GM21447 (cell line): ENCODE results near the gene PRDM2.
"Not testable (repeated sequence)": the region's sequence is repeated elsewhere in the genome, so short reads cannot be mapped to it uniquely, and the experiment has no call there.

ENCODE experiments used
- ATAC-seq: cut with Tn5 transposase; IDR thresholded peaks from one replicate; pipeline ENCODE4 v1.9.1; 2021; ENCODE audit not compliant: unreplicated experiment

PRDM2 gene, protein sequence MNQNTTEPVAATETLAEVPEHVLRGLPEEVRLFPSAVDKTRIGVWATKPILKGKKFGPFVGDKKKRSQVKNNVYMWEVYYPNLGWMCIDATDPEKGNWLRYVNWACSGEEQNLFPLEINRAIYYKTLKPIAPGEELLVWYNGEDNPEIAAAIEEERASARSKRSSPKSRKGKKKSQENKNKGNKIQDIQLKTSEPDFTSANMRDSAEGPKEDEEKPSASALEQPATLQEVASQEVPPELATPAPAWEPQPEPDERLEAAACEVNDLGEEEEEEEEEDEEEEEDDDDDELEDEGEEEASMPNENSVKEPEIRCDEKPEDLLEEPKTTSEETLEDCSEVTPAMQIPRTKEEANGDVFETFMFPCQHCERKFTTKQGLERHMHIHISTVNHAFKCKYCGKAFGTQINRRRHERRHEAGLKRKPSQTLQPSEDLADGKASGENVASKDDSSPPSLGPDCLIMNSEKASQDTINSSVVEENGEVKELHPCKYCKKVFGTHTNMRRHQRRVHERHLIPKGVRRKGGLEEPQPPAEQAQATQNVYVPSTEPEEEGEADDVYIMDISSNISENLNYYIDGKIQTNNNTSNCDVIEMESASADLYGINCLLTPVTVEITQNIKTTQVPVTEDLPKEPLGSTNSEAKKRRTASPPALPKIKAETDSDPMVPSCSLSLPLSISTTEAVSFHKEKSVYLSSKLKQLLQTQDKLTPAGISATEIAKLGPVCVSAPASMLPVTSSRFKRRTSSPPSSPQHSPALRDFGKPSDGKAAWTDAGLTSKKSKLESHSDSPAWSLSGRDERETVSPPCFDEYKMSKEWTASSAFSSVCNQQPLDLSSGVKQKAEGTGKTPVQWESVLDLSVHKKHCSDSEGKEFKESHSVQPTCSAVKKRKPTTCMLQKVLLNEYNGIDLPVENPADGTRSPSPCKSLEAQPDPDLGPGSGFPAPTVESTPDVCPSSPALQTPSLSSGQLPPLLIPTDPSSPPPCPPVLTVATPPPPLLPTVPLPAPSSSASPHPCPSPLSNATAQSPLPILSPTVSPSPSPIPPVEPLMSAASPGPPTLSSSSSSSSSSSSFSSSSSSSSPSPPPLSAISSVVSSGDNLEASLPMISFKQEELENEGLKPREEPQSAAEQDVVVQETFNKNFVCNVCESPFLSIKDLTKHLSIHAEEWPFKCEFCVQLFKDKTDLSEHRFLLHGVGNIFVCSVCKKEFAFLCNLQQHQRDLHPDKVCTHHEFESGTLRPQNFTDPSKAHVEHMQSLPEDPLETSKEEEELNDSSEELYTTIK (N-terminal part only)

DNA sequence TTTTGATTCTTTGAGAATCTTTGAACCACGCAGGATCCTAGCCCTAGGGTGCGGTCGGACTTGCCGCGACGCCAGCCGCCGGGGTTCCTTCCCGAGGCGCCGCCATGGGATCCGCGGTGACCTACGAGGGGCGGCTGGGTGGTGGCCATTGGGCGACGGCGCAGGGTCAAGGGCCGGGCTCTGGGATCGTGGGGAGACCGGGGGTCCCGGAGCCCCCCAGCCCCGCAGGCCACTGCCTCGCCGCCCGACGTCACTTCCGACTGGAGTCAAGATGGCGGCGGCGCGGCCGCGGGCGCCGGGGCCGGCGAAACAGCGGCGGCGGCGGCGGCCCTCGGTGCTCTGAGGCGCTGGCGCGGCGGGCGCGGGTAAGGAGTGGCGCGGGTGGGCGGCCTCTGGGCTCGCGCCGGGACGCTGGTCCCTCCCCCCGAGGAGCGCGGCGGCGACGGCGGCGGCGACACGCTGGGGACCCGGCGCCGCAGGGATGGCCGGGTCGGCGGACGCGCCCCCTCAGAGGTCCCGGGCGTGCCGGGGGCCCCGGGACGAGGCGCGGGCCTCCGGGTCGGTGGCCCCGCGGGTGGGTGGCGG lies at the start of gene PRDM2:
PRDM2 (plus strand) TSS at position 253 of the 585 bp plus-strand sequence. CDS start 15,418 bp downstream, outside the sequence.
- ATAC-seq = no peak

GRCh38 chr1:13651279-13651678 lies 48.7 kb upstream of the PRDM2 start:
- ATAC-seq = no peak

DNA sequence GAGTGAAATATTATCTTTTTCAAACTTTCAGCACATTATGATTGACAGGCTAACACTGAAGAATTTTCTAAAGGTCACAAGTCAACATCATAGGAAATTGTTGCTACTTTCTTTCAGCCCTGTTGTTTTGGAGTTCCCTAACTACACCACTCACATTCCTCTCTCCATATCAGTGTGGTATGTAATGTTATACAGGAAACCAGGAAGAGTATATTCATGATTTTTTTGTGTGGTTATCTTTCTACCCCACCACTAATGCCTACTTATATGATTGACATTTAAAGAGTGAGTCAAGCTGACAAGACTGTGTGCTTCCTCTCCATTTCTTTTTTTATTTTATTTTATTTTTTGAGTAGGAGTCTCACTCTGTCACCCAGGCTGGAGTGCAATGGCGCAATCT lies 47.8 kb upstream of the PRDM2 start:
- no peak for ATAC-seq

DNA sequence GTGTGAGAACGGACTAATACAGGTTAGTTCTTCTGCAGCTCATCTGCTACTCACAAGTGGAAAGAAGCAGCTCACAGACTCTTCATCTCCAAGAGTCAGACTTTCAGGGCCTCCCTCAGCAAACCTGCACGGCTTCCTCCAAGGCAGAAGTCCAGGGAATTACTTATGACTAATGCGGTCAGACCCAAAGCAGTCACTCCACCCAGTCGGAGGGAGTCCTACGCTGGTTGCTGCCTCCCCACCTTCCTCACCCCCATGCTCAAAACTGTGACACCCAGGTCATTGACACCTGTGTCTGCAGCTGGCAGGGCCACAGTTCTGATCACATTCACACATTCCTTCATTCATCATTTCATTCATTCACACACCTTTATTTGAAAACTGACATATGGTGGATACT lies 38.4 kb upstream of the PRDM2 start:
- ATAC-seq = no peak

DNA sequence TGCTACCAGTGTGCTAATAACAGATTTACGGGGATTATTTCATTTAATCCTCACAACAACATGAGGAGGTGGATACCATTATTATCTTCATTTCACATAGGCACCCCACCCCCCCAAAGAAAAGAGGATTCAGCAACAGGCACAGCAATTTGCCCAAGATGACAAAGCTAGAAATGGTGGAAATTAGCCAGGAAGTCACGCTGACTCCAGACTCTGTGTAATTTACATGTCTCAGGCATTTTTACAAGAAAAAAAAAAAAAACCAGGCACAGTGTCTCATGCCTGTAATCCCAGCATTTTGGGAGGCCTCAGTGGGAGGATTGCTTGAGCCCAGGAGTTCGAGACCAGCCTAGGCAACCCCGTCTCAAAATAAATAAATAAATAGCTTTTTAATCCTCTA lies 37.5 kb upstream of the PRDM2 start:
- no peak for ATAC-seq

GRCh38 chr1:13663969-13664368 lies 36.0 kb upstream of the PRDM2 start:
- no peak for ATAC-seq

DNA sequence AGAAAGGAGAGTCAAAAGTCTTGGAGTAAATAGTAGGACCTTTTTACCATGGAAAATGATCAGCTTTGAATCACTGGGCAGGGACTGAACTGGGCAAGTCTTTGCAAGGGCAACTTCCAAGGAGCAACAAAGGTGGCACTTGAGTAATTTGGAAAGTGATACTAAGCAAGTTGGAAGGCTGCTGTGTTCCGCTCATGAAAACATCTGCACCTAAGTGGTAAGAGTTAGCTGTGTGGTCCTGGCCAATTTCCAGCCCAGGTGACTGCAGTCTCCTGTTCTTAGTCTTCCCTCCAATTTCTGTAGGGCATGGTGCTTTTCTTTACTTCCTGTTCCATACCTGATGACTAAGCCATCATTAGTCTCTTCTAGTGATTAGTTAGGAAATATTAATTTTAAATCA lies 35.5 kb upstream of the PRDM2 start:
- no peak for ATAC-seq

GRCh38 chr1:13666317-13666716 lies 33.7 kb upstream of the PRDM2 start:
- no peak for ATAC-seq

- no peak for ATAC-seq
These were observed 32.3 kb upstream of the PRDM2 start for GRCh38 chr1:13667691-13668090.

GRCh38 chr1:13674377-13674776 lies 25.6 kb upstream of the PRDM2 start:
- no peak for ATAC-seq

GRCh38 chr1:13675151-13675651 lies 24.8 kb upstream of the PRDM2 start:
- ATAC-seq = no peak

DNA sequence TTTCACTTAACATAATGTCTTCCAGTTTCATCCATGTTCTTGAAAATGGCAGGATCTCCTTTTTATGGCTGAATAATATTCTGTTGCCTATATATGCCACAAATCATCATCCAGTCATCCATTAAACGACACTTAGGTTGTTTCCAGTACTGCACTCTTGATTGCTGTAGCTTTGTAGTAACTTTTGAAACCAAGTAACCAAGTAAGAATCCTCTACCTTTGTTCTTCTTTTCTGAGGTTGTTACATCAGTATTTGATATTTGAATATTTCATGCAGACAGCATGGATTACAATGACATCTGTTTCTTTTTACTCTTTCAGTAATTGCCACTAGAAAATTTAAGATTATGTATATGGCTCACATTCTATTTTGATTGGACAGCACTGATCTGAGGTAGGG lies 22.1 kb upstream of the PRDM2 start:
- no peak for ATAC-seq

GRCh38 chr1:13679651-13680050 lies 20.3 kb upstream of the PRDM2 start:
- ATAC-seq = no peak

- not testable (repeated sequence) for ATAC-seq
These were observed 19.4 kb upstream of the PRDM2 start for GRCh38 chr1:13680609-13681008.

DNA sequence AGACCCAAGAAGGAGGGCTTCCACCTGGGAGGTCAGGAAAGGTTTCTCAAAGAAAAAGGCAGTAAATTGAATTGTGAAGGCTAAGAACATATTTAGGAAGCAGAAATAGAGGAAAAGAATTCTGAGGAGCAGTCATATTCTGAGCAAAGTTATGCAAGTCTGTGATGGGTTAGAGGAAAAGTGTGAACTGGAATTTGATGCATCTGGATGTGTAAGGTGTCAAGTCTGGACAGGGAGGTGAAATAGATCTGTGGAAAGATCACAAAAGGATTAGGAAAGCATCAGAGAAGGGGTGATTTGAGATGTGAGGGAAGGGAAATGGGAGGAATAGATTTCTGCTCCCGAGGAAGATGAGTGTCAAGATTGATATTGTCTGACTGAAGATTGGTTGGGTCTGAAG lies 18.1 kb upstream of the PRDM2 start:
- ATAC-seq = no peak

GRCh38 chr1:13682444-13682843 lies 17.5 kb upstream of the PRDM2 start:
- no peak for ATAC-seq

DNA sequence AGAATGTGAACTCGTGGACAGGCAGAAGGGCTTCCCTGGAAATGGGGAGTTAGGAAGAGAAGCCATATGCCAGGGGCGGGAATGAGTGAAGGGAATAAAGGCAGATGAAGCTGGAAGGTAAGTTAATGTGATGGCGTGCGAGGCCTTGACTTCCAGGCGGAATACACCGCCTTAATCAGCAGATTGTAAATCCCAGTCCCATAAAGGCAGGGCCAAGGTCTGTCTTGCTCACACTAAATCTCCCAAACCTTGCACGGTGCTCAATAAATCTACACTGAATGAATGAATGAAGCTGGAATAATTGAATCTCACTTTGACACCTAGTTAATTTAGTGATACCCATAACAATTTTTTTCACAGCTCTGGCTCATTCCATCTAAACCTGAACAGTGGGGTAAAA lies 16.8 kb upstream of the PRDM2 start:
- no peak for ATAC-seq

DNA sequence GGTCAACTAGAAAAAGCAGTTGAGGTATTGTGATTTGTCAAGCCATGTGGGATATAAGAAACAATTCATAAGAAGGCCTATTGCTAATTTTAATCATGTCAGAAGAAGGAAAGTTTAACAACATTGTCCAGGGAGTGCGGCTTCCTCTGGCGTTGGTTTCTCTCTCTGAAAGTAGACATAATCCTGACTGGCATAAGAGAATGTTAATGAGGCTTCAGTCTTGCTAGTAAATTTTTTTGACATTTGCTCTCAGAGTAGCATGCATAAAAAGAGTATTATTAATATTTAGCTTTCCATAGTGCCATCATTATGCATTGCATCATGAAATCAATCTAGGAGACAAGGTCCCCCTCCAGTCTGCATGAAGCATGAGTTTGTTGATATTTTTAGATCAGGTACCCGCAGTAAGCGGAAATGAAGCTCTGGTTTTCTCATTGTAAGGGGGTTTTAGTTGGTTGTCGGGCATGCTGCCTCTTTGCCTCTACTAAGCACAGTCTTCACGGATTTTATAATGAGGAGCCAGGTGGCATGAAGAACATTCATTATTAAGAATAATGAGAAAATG lies 12.8 kb upstream of the PRDM2 start:
- ATAC-seq = no peak

DNA sequence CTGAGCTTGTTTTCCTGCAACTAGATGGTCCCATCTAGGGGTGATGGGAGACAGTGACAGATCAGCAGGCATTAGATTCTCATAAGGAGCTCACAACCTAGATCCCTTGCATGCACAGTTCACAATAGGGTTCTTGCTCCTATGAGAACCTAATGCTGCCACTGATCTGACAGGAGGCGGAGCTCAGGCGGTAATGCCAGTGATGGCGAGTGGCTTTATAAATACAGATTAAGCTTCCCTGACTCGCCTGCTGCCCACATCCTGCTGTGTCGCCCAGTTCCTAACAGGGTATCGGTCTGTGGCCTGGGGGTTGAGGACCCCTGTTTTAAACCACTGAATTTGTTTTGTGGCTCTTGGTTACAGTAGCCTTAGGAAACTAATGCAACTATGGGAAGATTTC lies 6.9 kb upstream of the PRDM2 start:
- not testable (repeated sequence) for ATAC-seq
